SK-N-SH (cell line): ENCODE results near the gene PRDM10. TPM values are rescaled to one million over a fixed set of nuclear protein-coding genes. Genes with fewer than 3 reads are reported as not detected.

ENCODE experiments used
- CTCF ChIA-PET: fragments of 300-600, 350-600 bp; formaldehyde crosslinking; extraction: SDS; loops from one replicate; lab custom pipeline; 2021; lab: Yijun Ruan, JAX
- POLR2A ChIA-PET: fragments of 350-600 bp; sonication (Branson Sonifier 250); formaldehyde crosslinking; extraction: SDS; loops from one replicate; lab custom pipeline; 2020; ENCODE audit warnings: antibody characterized with exemption, inconsistent platforms; lab: Yijun Ruan, JAX
- DNase-seq: peaks from one replicate; pipeline ENCODE4 v3.0.0; 2012
- H2AFZ ChIP-seq: fragments of 200-600 bp; sonication (generic); 2 replicates; pipeline ENCODE4 v1.8.1; 2016; ENCODE audit warnings: antibody characterized with exemption, mild to moderate bottlenecking, low read depth
- H3F3A ChIP-seq: fragments of 200-600 bp; sonication (generic); replicated peaks from 2 replicates; pipeline ENCODE3; 2016; ENCODE audit warnings: antibody characterized with exemption, mild to moderate bottlenecking; ENCODE audit not compliant: insufficient read depth
- H3K27ac ChIP-seq, 2 experiments: fragments of 200-500 bp in 1 of 2; fragments of 200-600 bp in 1 of 2; sonication (Bioruptor generic) in 1 of 2; sonication (generic), shearing (Covaris generic) in 1 of 2; 2 replicates each; pipeline versions ENCODE4 v1.5.1 to v1.6.1; 2014 to 2016; ENCODE audit warnings: low read depth in 2 of 2, inconsistent platforms in 1 of 2, low read length in 1 of 2, mild to moderate bottlenecking in 1 of 2, mixed read lengths in 1 of 2
- H3K27me3 ChIP-seq: fragments of 200-600 bp; sonication (generic), shearing (Covaris generic); 2 replicates; pipeline ENCODE4 v1.6.1; 2016; ENCODE audit warnings: mixed run types; ENCODE audit not compliant: insufficient read depth
- H3K36me3 ChIP-seq, 2 experiments: fragments of 200-500 bp in 1 of 2; fragments of 200-600 bp in 1 of 2; sonication (Bioruptor generic) in 1 of 2; sonication (generic) in 1 of 2; replicated peaks in 1 of 2; 2 replicates each; pipeline versions ENCODE3 to v1.5.1; 2014 to 2016; ENCODE audit warnings: low read length in 1 of 2, mild to moderate bottlenecking in 1 of 2; ENCODE audit not compliant: insufficient read depth in 2 of 2, control insufficient read depth in 1 of 2
- H3K4me1 ChIP-seq, 2 experiments: fragments of 200-500 bp in 1 of 2; fragments of 200-600 bp in 1 of 2; sonication (Bioruptor generic) in 1 of 2; sonication (generic), shearing (Covaris generic) in 1 of 2; 2 replicates each; pipeline versions ENCODE4 v1.5.1 to v1.6.1; 2014 to 2016; ENCODE audit warnings: low read depth in 1 of 2, low read length in 1 of 2, mixed run types in 1 of 2; ENCODE audit not compliant: insufficient read depth in 2 of 2, control insufficient read depth in 1 of 2
- H3K4me2 ChIP-seq: fragments of 200-600 bp; sonication (generic), shearing (Covaris generic); 2 replicates; pipeline ENCODE4 v1.6.1; 2017; ENCODE audit warnings: mixed run types
- H3K4me3 ChIP-seq, 2 experiments: fragments of 200-500 bp in 1 of 2; fragments of 200-600 bp in 1 of 2; sonication (Bioruptor generic) in 1 of 2; sonication (generic), shearing (Covaris generic) in 1 of 2; 2 replicates each; pipeline versions ENCODE4 v1.5.1 to v1.8.1; 2014 to 2016; ENCODE audit warnings: low read depth in 2 of 2, inconsistent platforms in 1 of 2, low read length in 1 of 2, mild to moderate bottlenecking in 1 of 2, mixed read lengths in 1 of 2, moderate library complexity in 1 of 2
- H3K79me2 ChIP-seq: fragments of 200-600 bp; sonication (generic); 2 replicates; pipeline ENCODE4 v1.8.1; 2017; ENCODE audit warnings: mild to moderate bottlenecking; ENCODE audit not compliant: insufficient read depth
- H3K9ac ChIP-seq: fragments of 200-600 bp; sonication (generic); 2 replicates; pipeline ENCODE4 v1.6.1; 2017; ENCODE audit warnings: mixed run types
- H3K9me2 ChIP-seq: fragments of 200-600 bp; sonication (generic); 2 replicates; pipeline ENCODE4 v1.6.1; 2017; ENCODE audit warnings: mixed run types
- H3K9me3 ChIP-seq: fragments of 200-600 bp; sonication (generic); 2 replicates; pipeline ENCODE4 v1.6.1; 2017; ENCODE audit warnings: mixed run types, mild to moderate bottlenecking, moderate library complexity
- H4K20me1 ChIP-seq: fragments of 200-600 bp; sonication (generic); 2 replicates; pipeline ENCODE4 v1.6.1; 2017; ENCODE audit warnings: mild to moderate bottlenecking, mixed run types; ENCODE audit not compliant: insufficient read depth
- ELF1 ChIP-seq: IDR thresholded peaks from 2 replicates; pipeline ENCODE4 v1.4.0; 2012
- FOXM1 ChIP-seq: IDR thresholded peaks from 2 replicates; pipeline ENCODE4 v1.4.0; 2012; ENCODE audit warnings: low read depth, mild to moderate bottlenecking
- GABPA ChIP-seq: IDR thresholded peaks from 2 replicates; pipeline ENCODE4 v1.4.0; 2012; ENCODE audit warnings: low read depth, mild to moderate bottlenecking
- MEF2A ChIP-seq: IDR thresholded peaks from 2 replicates; pipeline ENCODE4 v1.4.0; 2012; ENCODE audit warnings: low read depth, borderline replicate concordance
- NFIC ChIP-seq: IDR thresholded peaks from 2 replicates; pipeline ENCODE4 v1.4.0; 2012; ENCODE audit warnings: borderline replicate concordance
- NRF1 ChIP-seq: IDR thresholded peaks from 2 replicates; pipeline ENCODE4 v1.6.1; 2012; ENCODE audit warnings: low read depth, mild to moderate bottlenecking, low read length
- RAD21 ChIP-seq: IDR thresholded peaks from 2 replicates; pipeline ENCODE4 v1.6.1; 2012; ENCODE audit warnings: mild to moderate bottlenecking, low read length
- RFX5 ChIP-seq: IDR thresholded peaks from 2 replicates; pipeline ENCODE4 v1.6.1; 2012; ENCODE audit warnings: mild to moderate bottlenecking, improper control_type of control experiment, low read length
- TAF1 ChIP-seq: IDR thresholded peaks from 2 replicates; pipeline ENCODE4 v1.6.1; 2012; ENCODE audit warnings: low read depth, mild to moderate bottlenecking, low read length, moderate library complexity, borderline replicate concordance
- TEAD4 ChIP-seq: IDR thresholded peaks from 2 replicates; pipeline ENCODE4 v1.4.0; 2012; ENCODE audit warnings: mild to moderate bottlenecking, borderline replicate concordance; ENCODE audit not compliant: insufficient read depth
- YY1 ChIP-seq: IDR thresholded peaks from 2 replicates; pipeline ENCODE4 v1.4.0; 2012; ENCODE audit warnings: low read depth, mild to moderate bottlenecking
- WGBS: methylation state at CpG from one replicate; pipeline ENCODE4 v1.1.6; 2017; ENCODE audit warnings: low lambda C conversion rate; 5-methylcytosine and 5-hydroxymethylcytosine counted together
- polyA plus RNA-seq, 3 experiments: library from polyadenylated mRNA; depleted of rRNA; stranded (reverse); fragments of >200 nt; gene quantifications; 2 replicates each; pipeline ENCODE4 v1.2.3, GENCODE V29; 2012
- TF ChIP-seq, protein P1 (sequence below): fragments of 150-350 bp; IDR thresholded peaks from 2 replicates; pipeline ENCODE4 v1.6.1; 2016; ENCODE audit warnings: mild to moderate bottlenecking, low read depth, low read length
- TF ChIP-seq, protein P2 (sequence below): IDR thresholded peaks from 2 replicates; pipeline ENCODE4 v1.6.1; 2012; ENCODE audit warnings: mild to moderate bottlenecking, low read depth, low read length, moderate library complexity
- TF ChIP-seq, protein P3 (sequence below): IDR thresholded peaks from 2 replicates; pipeline ENCODE4 v1.4.0; 2012; ENCODE audit warnings: low read depth, borderline replicate concordance

PRDM10 gene
- polyA plus RNA-seq, 1 of the 3 experiments (the other 2 are of a cell fraction): 1.9 TPM

DNA sequence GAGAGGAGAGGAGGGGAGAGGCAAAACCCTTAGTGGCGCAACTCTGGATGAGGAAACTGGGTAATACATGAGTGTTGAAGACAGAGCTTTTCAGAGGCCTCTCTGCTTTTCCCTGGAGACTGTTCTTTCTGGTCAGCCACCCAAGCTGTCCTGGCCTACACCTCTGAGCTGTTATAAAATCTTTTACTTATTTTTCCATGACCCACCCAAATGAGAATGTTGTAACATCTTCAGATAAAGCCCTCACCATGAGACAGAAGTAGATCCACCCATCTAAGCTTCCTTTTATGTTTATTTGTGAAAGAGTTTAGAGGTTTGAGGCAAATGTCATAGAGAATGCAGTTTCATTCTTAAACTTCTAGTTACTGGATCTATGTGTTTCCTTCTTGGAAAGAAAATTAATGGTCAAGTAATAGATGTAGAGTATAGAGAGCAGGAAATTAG, 46.7 kb upstream of the PRDM10 start:
- no peaks in the 10 kb centered on the region for H4K20me1 ChIP-seq
- no peak overlapping the region for H2AFZ ChIP-seq
- no peak overlapping the region for H3K4me2 ChIP-seq
- no peak for DNase-seq
- H3K79me2 ChIP-seq: no peaks in the 10 kb centered on the region
- ChIA-PET CTCF (interaction anchor here (0.7 kb wide), 1 partner anchor 36 kb away, joined by 3 read pairs; no protein-coding TSS in a partner anchor), POLR2A (no interaction called here)
- H3K27me3 ChIP-seq: no peaks in the 10 kb centered on the region
- no peaks in the 10 kb centered on the region for H3K4me1 ChIP-seq
- H3K9ac ChIP-seq: no peak overlapping the region
- H3K9me2 ChIP-seq: no peaks in the 10 kb centered on the region
- H3K36me3 ChIP-seq: no peaks in the 10 kb centered on the region
- WGBS: 100% methylated on average over 1 of the region's 1 CpG
- no peak overlapping the region for H3K4me3 ChIP-seq
- H3K9me3 ChIP-seq: peaks cover 3% of the 10 kb centered on the region; the same call in 1 of the 2 replicates
- H3K27ac ChIP-seq: no peak overlapping the region
- peaks cover 4% of the 10 kb centered on the region for H3F3A ChIP-seq
- TF ChIP-seq RFX5: no peak
- TF ChIP-seq FOXM1: no peak
- TF ChIP-seq, protein P1, sequence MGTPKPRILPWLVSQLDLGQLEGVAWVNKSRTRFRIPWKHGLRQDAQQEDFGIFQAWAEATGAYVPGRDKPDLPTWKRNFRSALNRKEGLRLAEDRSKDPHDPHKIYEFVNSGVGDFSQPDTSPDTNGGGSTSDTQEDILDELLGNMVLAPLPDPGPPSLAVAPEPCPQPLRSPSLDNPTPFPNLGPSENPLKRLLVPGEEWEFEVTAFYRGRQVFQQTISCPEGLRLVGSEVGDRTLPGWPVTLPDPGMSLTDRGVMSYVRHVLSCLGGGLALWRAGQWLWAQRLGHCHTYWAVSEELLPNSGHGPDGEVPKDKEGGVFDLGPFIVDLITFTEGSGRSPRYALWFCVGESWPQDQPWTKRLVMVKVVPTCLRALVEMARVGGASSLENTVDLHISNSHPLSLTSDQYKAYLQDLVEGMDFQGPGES: no peak
- TF ChIP-seq NRF1: no peak
- TF ChIP-seq YY1: no peak
- TF ChIP-seq GABPA: no peak
- TF ChIP-seq, protein P2, sequence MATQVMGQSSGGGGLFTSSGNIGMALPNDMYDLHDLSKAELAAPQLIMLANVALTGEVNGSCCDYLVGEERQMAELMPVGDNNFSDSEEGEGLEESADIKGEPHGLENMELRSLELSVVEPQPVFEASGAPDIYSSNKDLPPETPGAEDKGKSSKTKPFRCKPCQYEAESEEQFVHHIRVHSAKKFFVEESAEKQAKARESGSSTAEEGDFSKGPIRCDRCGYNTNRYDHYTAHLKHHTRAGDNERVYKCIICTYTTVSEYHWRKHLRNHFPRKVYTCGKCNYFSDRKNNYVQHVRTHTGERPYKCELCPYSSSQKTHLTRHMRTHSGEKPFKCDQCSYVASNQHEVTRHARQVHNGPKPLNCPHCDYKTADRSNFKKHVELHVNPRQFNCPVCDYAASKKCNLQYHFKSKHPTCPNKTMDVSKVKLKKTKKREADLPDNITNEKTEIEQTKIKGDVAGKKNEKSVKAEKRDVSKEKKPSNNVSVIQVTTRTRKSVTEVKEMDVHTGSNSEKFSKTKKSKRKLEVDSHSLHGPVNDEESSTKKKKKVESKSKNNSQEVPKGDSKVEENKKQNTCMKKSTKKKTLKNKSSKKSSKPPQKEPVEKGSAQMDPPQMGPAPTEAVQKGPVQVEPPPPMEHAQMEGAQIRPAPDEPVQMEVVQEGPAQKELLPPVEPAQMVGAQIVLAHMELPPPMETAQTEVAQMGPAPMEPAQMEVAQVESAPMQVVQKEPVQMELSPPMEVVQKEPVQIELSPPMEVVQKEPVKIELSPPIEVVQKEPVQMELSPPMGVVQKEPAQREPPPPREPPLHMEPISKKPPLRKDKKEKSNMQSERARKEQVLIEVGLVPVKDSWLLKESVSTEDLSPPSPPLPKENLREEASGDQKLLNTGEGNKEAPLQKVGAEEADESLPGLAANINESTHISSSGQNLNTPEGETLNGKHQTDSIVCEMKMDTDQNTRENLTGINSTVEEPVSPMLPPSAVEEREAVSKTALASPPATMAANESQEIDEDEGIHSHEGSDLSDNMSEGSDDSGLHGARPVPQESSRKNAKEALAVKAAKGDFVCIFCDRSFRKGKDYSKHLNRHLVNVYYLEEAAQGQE: no peak
- TF ChIP-seq, protein P3, sequence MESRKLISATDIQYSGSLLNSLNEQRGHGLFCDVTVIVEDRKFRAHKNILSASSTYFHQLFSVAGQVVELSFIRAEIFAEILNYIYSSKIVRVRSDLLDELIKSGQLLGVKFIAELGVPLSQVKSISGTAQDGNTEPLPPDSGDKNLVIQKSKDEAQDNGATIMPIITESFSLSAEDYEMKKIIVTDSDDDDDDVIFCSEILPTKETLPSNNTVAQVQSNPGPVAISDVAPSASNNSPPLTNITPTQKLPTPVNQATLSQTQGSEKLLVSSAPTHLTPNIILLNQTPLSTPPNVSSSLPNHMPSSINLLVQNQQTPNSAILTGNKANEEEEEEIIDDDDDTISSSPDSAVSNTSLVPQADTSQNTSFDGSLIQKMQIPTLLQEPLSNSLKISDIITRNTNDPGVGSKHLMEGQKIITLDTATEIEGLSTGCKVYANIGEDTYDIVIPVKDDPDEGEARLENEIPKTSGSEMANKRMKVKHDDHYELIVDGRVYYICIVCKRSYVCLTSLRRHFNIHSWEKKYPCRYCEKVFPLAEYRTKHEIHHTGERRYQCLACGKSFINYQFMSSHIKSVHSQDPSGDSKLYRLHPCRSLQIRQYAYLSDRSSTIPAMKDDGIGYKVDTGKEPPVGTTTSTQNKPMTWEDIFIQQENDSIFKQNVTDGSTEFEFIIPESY: no peak
- no peak for TF ChIP-seq RAD21
- no peak for TF ChIP-seq MEF2A

DNA sequence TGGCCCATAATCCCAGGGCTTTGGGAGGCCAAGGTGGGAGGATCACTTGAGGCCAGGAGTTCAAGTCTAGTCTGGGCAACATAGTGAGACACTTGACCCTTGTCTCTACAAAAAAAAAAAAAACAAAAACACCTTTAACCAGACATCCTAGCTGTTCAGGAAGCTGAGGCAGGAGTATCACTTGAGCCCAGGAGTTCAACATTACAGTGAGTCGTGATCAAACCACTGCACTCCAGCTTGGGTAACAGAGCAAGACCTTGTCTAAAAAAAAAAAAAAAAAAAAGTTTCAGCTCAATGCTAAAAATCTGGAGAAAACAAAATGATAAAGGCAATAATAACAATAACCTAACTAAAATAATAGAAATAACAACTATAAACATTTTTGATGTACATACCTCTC, 44.5 kb upstream of the PRDM10 start:
- H3K9ac ChIP-seq: no peak overlapping the region
- ChIA-PET POLR2A (no interaction called here), CTCF (no interaction called here)
- no peak overlapping the region for H3K27ac ChIP-seq
- WGBS: 90% methylated on average over 1 of the region's 1 CpG
- no peaks in the 10 kb centered on the region for H3K4me1 ChIP-seq
- no peaks in the 10 kb centered on the region for H3K9me2 ChIP-seq
- H3K27me3 ChIP-seq: no peaks in the 10 kb centered on the region
- no peak for DNase-seq
- no peaks in the 10 kb centered on the region for H3K9me3 ChIP-seq
- no peak overlapping the region for H3K4me2 ChIP-seq
- no peaks in the 10 kb centered on the region for H4K20me1 ChIP-seq
- H3K36me3 ChIP-seq: no peaks in the 10 kb centered on the region
- H2AFZ ChIP-seq: no peak overlapping the region
- H3K4me3 ChIP-seq: no peak overlapping the region
- no peaks in the 10 kb centered on the region for H3K79me2 ChIP-seq
- TF ChIP-seq TEAD4 (no peak), NFIC (no peak), TAF1 (no peak), ELF1 (no peak)
- no peaks in the 10 kb centered on the region for H3F3A ChIP-seq
